Pancreas (tissue), 10 donors: ENCODE results near the gene ANKRD13C. TPM values are rescaled to one million over a fixed set of nuclear protein-coding genes. Genes with fewer than 3 reads are reported as not detected.

Experiments used
- ATAC-seq, 4 donors: fragments of 200-7000 bp; cut with Tn5 transposase; one replicate each; pipeline versions ENCODE4 v1.8.0 to v1.9.1; 2020; ENCODE audit warnings: mild to moderate bottlenecking in 4 of 4, moderate library complexity in 4 of 4
- DNase-seq, 6 donors: peaks; one replicate each; pipeline ENCODE4 v3.0.0-alpha.2; 2020
- FAIRE-seq: peaks from 2 replicates; lab custom pipeline; 2012; peaks lifted over from hg19 to GRCh38; lab: Jason Lieb, UNC
- H3K27ac ChIP-seq, 4 donors: fragments of 200-600 bp; sonication (generic); 1 replicate in 3 of 4; 2 replicates in 1 of 4; pipeline versions ENCODE4 v1.5.0 to v1.8.0; 2020
- H3K27me3 ChIP-seq, 4 donors: fragments of 200-600 bp; one replicate each; pipeline ENCODE4 v1.8.0; 2021
- H3K36me3 ChIP-seq, 3 donors: fragments of 200-600 bp; sonication (generic) in 1 of 3; one replicate each; pipeline versions ENCODE4 v1.5.0 to v1.8.0; 2020 to 2021
- H3K4me1 ChIP-seq, 3 donors: fragments of 200-600 bp; one replicate each; pipeline ENCODE4 v1.8.0; 2021
- H3K4me3 ChIP-seq, 4 donors: fragments of 200-600 bp; sonication (generic) in 2 of 4; one replicate each; pipeline versions ENCODE4 v1.5.0 to v1.8.0; 2020 to 2021
- H3K9me3 ChIP-seq, 4 donors: fragments of 200-600 bp; one replicate each; pipeline ENCODE4 v1.8.0; 2021
- CTCF ChIP-seq, 4 donors: fragments of 200-600 bp; sonication (generic) in 3 of 4; IDR thresholded peaks; one replicate each; pipeline versions ENCODE4 v1.5.0 to v1.8.0; 2021; ENCODE audit warnings: antibody characterized with exemption in 4 of 4
- WGBS, 2 donors: extraction: QIAGEN DNeasy Blood & Tissue Kit; methylation state at CpG; one replicate each; pipeline ENCODE4 v1.1.7; 2013; 5-methylcytosine and 5-hydroxymethylcytosine counted together
- intact Hi-C, 3 donors: fragments of 100-400 bp; cut with DNase I; formaldehyde crosslinking; loops; one replicate each; pipeline versions ENCODE4 v1.11.1 to v1.14.2; 2022
- polyA plus RNA-seq, 2 donors: library from polyadenylated mRNA; stranded (reverse); fragments of 200-250 nt; gene quantifications; one replicate each; pipeline ENCODE4 v1.2.3, GENCODE V29; 2013
- total RNA-seq, 6 donors: library from RNA; stranded (reverse); fragmentation: NEBNext Ultra II Directional in 4 of 6; extraction: Animal tissue kit (Norgen Biotek cat#: 25700) in 4 of 6; gene quantifications; one replicate each; pipeline versions ENCODE4 v1.2.1 to v1.2.4, GENCODE V29; 2021 to 2023
- donor health status: healthy with polysubstance abuse.
- donor health status: DM: no; HTN: no; CAD: no; lungs with moderate emphysema.
- donor health status: DM: no; HTN: no; CAD: no.
- donor health status: control.
- donor health status: control.
- donor health status: Bipolar disorder and iron deficiency.
- donor health status: DM: yes; HTN: yes; CAD: no.
- donor health status: DM: no; HTN: no; CAD: no.
- donor health status: DM: no; HTN: no; CAD: no.
- donor health status: DM: yes; HTN: yes; CAD: no.

The ANKRD13C gene
- total and polyA plus RNA-seq, 8 donors = 4.6 to 13.0 (median 8.1) TPM

GRCh38 chr1:70247122-70247521, 107.4 kb downstream of the ANKRD13C start:
- H3K27me3 ChIP-seq = no peaks in the 10 kb centered on the region
- no peak for DNase-seq
- TF ChIP-seq CTCF (IDR thresholded peaks at IDR 0.05) = no peak
- FAIRE-seq = no peak
- H3K4me3 ChIP-seq = no peak overlapping the region
- no peaks in the 10 kb centered on the region for H3K9me3 ChIP-seq
- intact Hi-C loops = no loop called here
- ATAC-seq = no peak
- H3K27ac ChIP-seq = no peak overlapping the region
- H3K4me1 ChIP-seq = no peaks in the 10 kb centered on the region
- H3K36me3 ChIP-seq = peaks cover 3 to 76% (median 40%) of the 10 kb centered on the region in 3 donors

GRCh38 chr1:70239940-70240339, 114.6 kb downstream of the ANKRD13C start:
- H3K4me3 ChIP-seq = no peak overlapping the region
- intact Hi-C loops = no loop called here
- no peak for DNase-seq
- no peaks in the 10 kb centered on the region for H3K4me1 ChIP-seq
- ATAC-seq = no peak
- no peaks in the 10 kb centered on the region for H3K9me3 ChIP-seq
- TF ChIP-seq CTCF (IDR thresholded peaks at IDR 0.05) = no peak
- H3K36me3 ChIP-seq = peaks cover 6 to 85% (median 47%) of the 10 kb centered on the region in 3 donors
- no peak for FAIRE-seq
- no peak overlapping the region for H3K27ac ChIP-seq
- H3K27me3 ChIP-seq = no peaks in the 10 kb centered on the region

GRCh38 chr1:70234733-70235132, 119.8 kb downstream of the ANKRD13C start:
- DNase-seq (no peak), ATAC-seq (no peak), FAIRE-seq (peak; percentile 80)
- H3K9me3 ChIP-seq = no peaks in the 10 kb centered on the region
- intact Hi-C loops = no loop called here
- H3K4me3 ChIP-seq = no peak overlapping the region
- H3K4me1 ChIP-seq = no peaks in the 10 kb centered on the region
- peaks cover 2 to 88% (median 41%) of the 10 kb centered on the region in 3 donors for H3K36me3 ChIP-seq
- H3K27me3 ChIP-seq = no peaks in the 10 kb centered on the region
- H3K27ac ChIP-seq = no peak overlapping the region
- no peak for TF ChIP-seq CTCF (IDR thresholded peaks at IDR 0.05)

- TF ChIP-seq CTCF (IDR thresholded peaks at IDR 0.05) = no peak
These were observed 123.0 kb downstream of the ANKRD13C start for GRCh38 chr1:70231475-70231874.

GRCh38 chr1:70228670-70229069, 125.9 kb downstream of the ANKRD13C start:
- intact Hi-C loops = no loop called here
- H3K4me1 ChIP-seq = peaks cover 9 to 12% (median 11%) of the 10 kb centered on the region in 3 donors
- no peaks in the 10 kb centered on the region for H3K9me3 ChIP-seq
- TF ChIP-seq CTCF (IDR thresholded peaks at IDR 0.05) = no peak
- ATAC-seq = no peak
- H3K27ac ChIP-seq = no peak overlapping the region
- no peak for DNase-seq
- H3K36me3 ChIP-seq = peaks cover 0 to 48% (median 9%) of the 10 kb centered on the region in 3 donors
- H3K4me3 ChIP-seq = no peak overlapping the region
- H3K27me3 ChIP-seq = no peaks in the 10 kb centered on the region
- FAIRE-seq = no peak
- 86% methylated on average over 2 of the region's 2 CpGs for WGBS, 2 donors

More at GRCh38 chr1:70231475-70231874, 123.0 kb downstream of the ANKRD13C start:
- peaks cover 0 to 74% (median 22%) of the 10 kb centered on the region in 3 donors for H3K36me3 ChIP-seq
- H3K4me3 ChIP-seq = no peak overlapping the region
- intact Hi-C loops = no loop called here
- no peak for ATAC-seq
- H3K27ac ChIP-seq = no peak overlapping the region
- DNase-seq = no peak
- WGBS, 2 donors = 96 to 98% methylated on average over 4 of the region's 4 CpGs
- no peaks in the 10 kb centered on the region for H3K9me3 ChIP-seq
- H3K27me3 ChIP-seq = no peaks in the 10 kb centered on the region
- no peaks in the 10 kb centered on the region for H3K4me1 ChIP-seq
- no peak for FAIRE-seq
